NCI-H748 treated with DMSO at 0.1 percent for 48 hours (cell line): ENCODE data around the gene NFAM1.
A peak's percentile ranks its signal among the peaks of the same experiment; 100 is the strongest.

ENCODE experiments used
- DNase-seq: peaks from one replicate; lab custom pipeline; 2025; lab: John Stamatoyannopoulos, UW

Gene NFAM1

DNA sequence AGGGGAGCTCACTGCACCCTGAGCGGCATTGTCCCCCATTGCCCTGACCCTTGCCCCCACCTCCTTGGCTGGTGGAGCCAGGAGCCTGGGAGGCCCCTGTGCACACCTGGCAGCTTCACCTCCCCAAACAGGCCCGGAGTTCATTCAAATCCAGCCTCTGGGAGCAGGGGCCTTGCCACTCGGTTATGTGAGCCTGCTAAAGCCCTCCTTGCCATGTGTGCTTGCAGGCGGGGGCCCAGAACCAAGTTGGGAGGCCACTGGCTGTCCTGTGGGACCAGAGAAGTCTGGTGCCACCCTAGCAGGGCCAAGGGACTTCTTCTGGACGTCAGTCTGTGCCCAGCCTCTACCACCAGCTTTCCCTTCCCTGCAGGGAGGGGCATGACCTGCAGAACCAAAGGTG, 48.9 kb downstream of the NFAM1 start:
- DNase-seq: no peak

- DNase-seq: no peak
These were observed 51.2 kb downstream of the NFAM1 start for GRCh38 chr22:42380769-42381551.

GRCh38 chr22:42379966-42380537, 52.2 kb downstream of the NFAM1 start:
- DNase-seq: peak; percentile 30

- peak; percentile 38 for DNase-seq
These were observed 55.3 kb downstream of the NFAM1 start for GRCh38 chr22:42376711-42377554.

- DNase-seq: no peak
These were observed 56.2 kb downstream of the NFAM1 start for GRCh38 chr22:42375982-42376381.

- DNase-seq: no peak
These were observed 59.2 kb downstream of the NFAM1 start for GRCh38 chr22:42372976-42373375.

GRCh38 chr22:42371501-42371900, 60.7 kb downstream of the NFAM1 start:
- no peak for DNase-seq

- DNase-seq: no peak
These were observed 61.1 kb downstream of the NFAM1 start for GRCh38 chr22:42371099-42371498.

GRCh38 chr22:42369250-42370041, 62.8 kb downstream of the NFAM1 start:
- peak; percentile 90 for DNase-seq

DNA sequence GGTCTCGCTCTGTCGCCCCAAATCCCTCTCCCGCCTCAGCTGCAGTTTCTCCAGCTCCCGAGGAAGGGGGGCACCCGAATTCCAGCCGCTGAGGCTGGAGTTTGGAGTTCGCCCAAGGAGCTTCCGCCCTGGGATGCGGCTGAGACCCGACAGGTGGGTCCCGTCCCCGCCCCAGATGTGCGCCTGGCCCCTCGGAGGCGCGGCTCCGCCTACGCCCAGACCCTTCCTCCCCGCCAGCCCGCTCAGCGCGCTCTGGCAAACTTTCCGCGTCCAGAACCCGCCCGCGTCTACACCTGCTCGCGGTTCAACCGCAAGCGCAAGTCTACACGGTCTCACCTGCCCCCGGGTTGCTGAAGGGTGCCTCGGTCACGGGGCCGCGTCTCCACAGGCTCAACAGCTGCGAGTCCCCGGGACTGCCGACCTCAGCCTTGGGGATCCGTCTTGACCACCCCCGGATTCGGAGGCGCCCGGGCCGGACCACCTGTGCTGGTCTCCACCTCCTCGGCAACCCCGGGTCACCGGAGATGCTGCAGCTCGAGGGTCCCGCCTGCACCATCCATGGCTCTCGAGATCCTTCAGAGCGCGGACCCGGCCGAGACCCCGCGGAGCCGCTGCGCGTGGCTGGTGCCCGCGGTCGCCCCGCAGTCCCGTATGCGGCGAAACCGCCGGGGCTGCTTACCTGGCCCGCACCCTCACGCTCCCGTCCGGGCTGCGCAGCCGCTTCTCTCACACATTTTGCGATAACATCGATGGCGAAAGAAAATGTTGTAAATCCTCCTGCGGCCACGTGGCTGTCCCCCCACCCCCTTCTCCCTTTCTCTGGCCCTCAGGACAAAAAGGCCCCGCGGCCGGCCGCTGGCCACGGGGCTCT, 63.6 kb downstream of the NFAM1 start:
- peak; percentile 51 for DNase-seq

GRCh38 chr22:42367980-42368378, 64.2 kb downstream of the NFAM1 start:
- no peak for DNase-seq

GRCh38 chr22:42366806-42367581, 65.2 kb downstream of the NFAM1 start:
- DNase-seq: no peak

DNA sequence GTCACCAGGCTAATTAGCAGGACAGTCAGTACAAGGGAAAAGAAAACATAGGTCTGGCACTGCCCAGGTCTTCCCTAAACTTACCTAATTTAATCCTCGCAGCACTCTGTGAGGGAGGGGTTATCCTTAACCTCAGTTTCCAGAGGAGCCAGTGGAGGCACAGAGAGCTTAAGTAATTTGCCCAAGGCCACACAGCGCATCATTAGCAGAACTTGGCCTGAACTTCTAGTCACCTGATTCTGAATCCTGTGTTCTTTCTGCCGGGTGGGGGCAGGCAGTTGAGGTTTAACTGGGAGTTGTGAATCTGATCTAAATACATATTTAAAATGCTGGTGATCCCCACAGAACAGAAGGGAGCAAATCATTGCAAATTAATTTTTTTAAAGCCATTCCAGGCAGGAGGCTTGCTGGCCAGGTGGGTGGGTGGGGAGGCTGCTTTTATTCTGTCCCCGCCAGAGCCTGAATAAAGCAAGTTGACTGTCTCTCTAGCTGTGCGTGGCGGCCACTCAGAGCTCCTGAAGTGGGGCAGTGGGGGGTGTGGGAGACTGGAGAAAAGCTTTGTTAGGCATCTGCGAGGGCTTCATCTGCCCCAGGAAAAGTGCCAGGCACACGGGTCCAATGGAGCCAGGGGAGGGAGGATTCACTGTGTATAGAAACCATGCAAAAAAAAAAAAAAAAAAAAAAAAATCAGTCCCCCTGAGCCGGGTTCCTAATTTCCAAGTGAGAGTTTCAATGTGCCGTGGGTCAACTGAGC, 66.1 kb downstream of the NFAM1 start:
- no peak for DNase-seq

- peak; percentile 17 for DNase-seq
These were observed 66.9 kb downstream of the NFAM1 start for GRCh38 chr22:42365111-42365865.

DNA sequence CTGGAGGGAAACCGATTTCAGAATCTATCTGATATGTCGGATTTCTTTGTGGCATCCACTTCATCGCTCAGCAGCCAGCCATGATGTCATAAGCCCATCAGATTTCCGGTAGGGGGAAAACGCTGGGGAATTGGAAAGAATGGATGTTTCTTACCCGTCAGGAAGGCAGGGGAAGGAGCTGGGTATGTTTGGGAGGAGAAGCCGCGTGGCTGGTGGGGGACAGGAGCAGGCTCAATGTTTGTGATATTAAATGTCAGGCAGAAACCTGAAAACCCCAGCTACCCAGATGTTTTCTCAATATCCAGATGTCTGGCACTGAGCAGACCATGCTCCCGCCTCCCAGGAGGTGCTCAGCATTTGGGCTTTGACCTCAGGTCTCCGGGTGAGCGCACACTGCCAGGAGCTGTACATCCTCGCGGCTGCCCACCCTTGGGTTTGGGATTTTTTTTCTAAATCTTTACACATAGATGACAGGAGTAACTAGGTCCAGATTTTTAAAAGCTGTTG, 67.5 kb downstream of the NFAM1 start:
- no peak for DNase-seq

- DNase-seq: no peak
These were observed 68.3 kb downstream of the NFAM1 start for GRCh38 chr22:42363892-42364291.

- no peak for DNase-seq
These were observed 70.7 kb downstream of the NFAM1 start for GRCh38 chr22:42361523-42361922.

DNA sequence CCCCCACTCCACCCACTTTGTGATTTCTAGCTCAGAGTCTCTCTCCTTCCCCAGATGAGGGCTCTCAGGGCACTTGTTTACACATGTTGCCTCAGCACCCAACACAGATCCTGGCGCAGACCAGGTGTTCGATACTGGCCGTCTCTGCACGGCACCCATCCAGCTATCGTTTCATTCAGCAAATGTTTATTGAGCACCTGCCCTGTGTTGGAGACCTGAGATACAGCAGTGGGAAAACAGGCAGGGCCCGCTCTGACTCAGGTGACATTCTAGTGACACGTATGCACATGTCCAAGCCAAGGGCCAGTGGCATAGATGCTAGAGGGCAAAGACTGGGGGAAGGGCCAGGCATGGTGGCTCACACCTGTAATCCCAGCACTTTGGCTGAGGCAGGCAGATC, 71.9 kb downstream of the NFAM1 start:
- DNase-seq: no peak
